ENCODE measurements around the gene EPHA4. TPM values are rescaled to one million over a fixed set of nuclear protein-coding genes. Genes with fewer than 3 reads are reported as not detected.
A peak's percentile ranks its signal among the peaks of the same experiment; 100 is the strongest.

EPHA4 gene
- total RNA-seq, 3 donors from 2014 or later = 21.4 to 36.8 (median 21.9) TPM

GRCh38 chr2:221473451-221473850 is 98.7 kb downstream of the EPHA4 start:
- intact Hi-C loops (cut with DNase I, micrococcal nuclease) = no loop called here
- H3K9me3 ChIP-seq = no peaks in the 10 kb centered on the region
- no peak for ATAC-seq
- no peak for DNase-seq
- no peak overlapping the region for H3K4me3 ChIP-seq
- TF ChIP-seq, protein P1, sequence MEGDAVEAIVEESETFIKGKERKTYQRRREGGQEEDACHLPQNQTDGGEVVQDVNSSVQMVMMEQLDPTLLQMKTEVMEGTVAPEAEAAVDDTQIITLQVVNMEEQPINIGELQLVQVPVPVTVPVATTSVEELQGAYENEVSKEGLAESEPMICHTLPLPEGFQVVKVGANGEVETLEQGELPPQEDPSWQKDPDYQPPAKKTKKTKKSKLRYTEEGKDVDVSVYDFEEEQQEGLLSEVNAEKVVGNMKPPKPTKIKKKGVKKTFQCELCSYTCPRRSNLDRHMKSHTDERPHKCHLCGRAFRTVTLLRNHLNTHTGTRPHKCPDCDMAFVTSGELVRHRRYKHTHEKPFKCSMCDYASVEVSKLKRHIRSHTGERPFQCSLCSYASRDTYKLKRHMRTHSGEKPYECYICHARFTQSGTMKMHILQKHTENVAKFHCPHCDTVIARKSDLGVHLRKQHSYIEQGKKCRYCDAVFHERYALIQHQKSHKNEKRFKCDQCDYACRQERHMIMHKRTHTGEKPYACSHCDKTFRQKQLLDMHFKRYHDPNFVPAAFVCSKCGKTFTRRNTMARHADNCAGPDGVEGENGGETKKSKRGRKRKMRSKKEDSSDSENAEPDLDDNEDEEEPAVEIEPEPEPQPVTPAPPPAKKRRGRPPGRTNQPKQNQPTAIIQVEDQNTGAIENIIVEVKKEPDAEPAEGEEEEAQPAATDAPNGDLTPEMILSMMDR (IDR thresholded peaks at IDR 0.05) = no peak
- no peaks in the 10 kb centered on the region for H3K4me1 ChIP-seq (ENCODE audit: low read depth)
- no peaks in the 10 kb centered on the region for H3K36me3 ChIP-seq (ENCODE audit: low read depth)

- H3K9me3 ChIP-seq = no peaks in the 10 kb centered on the region
- no peaks in the 10 kb centered on the region for H3K4me1 ChIP-seq (ENCODE audit: low read depth)
- intact Hi-C loops (cut with DNase I, micrococcal nuclease) = no loop called here
- TF ChIP-seq, protein P1 (IDR thresholded peaks at IDR 0.05) = no peak
- no peak overlapping the region for H3K4me3 ChIP-seq
- H3K36me3 ChIP-seq (ENCODE audit: low read depth) = no peaks in the 10 kb centered on the region
- ATAC-seq = no peak
- no peak for DNase-seq
These were observed 103.8 kb downstream of the EPHA4 start for GRCh38 chr2:221468317-221468716.

GRCh38 chr2:221467610-221468009 is 104.5 kb downstream of the EPHA4 start:
- Histone ChIP-seq H3K9me3 (no peaks in the 10 kb centered on the region), H3K4me1 (ENCODE audit: low read depth) (no peaks in the 10 kb centered on the region), H3K4me3 (no peak overlapping the region), H3K36me3 (ENCODE audit: low read depth) (no peaks in the 10 kb centered on the region)
- ATAC-seq (no peak), DNase-seq (no peak)
- intact Hi-C loops (cut with DNase I, micrococcal nuclease) = no loop called here
- TF ChIP-seq, protein P1 (IDR thresholded peaks at IDR 0.05) = no peak

DNA sequence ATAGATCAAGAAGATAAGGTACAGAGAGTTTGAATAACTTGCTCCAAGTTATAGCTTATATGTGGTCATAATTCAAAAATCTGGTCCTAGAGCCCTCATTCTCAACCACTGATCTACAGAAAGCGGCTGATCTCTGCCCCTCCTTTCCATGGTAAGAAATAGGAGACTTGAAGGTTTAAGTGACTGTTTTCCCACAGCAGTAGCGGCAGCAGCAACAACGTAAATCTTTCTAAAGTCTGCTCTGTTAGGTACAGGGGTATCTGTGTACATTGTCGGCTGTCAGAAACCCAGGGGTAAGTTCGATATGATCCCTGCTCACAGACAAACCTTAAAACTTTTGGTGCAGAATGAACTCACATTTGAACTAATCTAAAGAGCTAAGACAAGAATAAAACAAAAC is 105.4 kb downstream of the EPHA4 start:
- ATAC-seq (no peak), DNase-seq (no peak)
- H3K4me1 ChIP-seq (ENCODE audit: low read depth) = no peaks in the 10 kb centered on the region
- no peak overlapping the region for H3K4me3 ChIP-seq
- H3K36me3 ChIP-seq (ENCODE audit: low read depth) = no peaks in the 10 kb centered on the region
- TF ChIP-seq, protein P1 (IDR thresholded peaks at IDR 0.05) = no peak
- intact Hi-C loops (cut with DNase I, micrococcal nuclease) = no loop called here
- no peaks in the 10 kb centered on the region for H3K9me3 ChIP-seq

DNA sequence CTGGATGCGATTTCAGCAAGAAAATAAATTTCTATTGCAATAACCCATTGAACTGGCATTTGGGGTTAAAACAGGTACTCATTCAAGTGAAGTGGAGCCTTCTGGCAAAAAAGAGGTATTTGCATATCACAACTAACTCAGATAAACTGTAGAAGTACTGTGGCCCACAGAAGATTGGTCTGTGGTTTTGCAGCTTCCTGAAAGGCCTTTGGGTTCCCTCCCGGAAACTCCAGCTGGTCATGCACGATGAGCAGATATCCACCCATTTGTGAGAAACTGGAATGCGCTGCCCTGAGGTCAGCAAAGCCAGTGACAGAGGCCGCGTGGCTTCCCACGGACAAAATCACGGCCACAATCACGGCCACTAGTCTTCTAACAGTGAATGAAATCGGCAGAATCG is 106.3 kb downstream of the EPHA4 start:
- no peaks in the 10 kb centered on the region for H3K9me3 ChIP-seq
- ATAC-seq (peak; percentile 36), DNase-seq (peak in 1 of 3 donors; percentile 7)
- H3K4me1 ChIP-seq (ENCODE audit: low read depth) = no peaks in the 10 kb centered on the region
- no peak overlapping the region for H3K4me3 ChIP-seq
- intact Hi-C loops (cut with DNase I, micrococcal nuclease) = no loop called here
- no peaks in the 10 kb centered on the region for H3K36me3 ChIP-seq (ENCODE audit: low read depth)
- TF ChIP-seq, protein P1 (IDR thresholded peaks at IDR 0.05) = no peak

- TF ChIP-seq, protein P1 (IDR thresholded peaks at IDR 0.05) = no peak
- Histone ChIP-seq H3K36me3 (ENCODE audit: low read depth) (no peaks in the 10 kb centered on the region), H3K9me3 (no peaks in the 10 kb centered on the region), H3K4me3 (no peak overlapping the region), H3K4me1 (ENCODE audit: low read depth) (no peaks in the 10 kb centered on the region)
- DNase-seq (no peak), ATAC-seq (no peak)
- intact Hi-C loops (cut with DNase I, micrococcal nuclease) = no loop called here
These were observed 107.1 kb downstream of the EPHA4 start for GRCh38 chr2:221464971-221465370.

Measured in mucosa of descending colon (tissue), 3 donors.